H9 (cell line): Measurements from ENCODE around the gene FGR. TPM values are rescaled to one million over a fixed set of nuclear protein-coding genes. Genes with fewer than 3 reads are reported as not detected.
"Not testable (repeated sequence)": the region's sequence is repeated elsewhere in the genome, so short reads cannot be mapped to it uniquely, and the experiment has no call there.

Experiments used
- DNase-seq: peaks from one replicate; pipeline ENCODE4 v3.0.0-alpha.2; 2017
- H2AFZ ChIP-seq: one replicate; pipeline ENCODE4 v1.6.1; 2013; ENCODE audit warnings: mild to moderate bottlenecking, low read length, control low read depth, moderate library complexity
- H2AK5ac ChIP-seq: 2 replicates; pipeline ENCODE4 v1.6.1; 2013; ENCODE audit warnings: low read length, control low read depth, mixed read lengths; ENCODE audit not compliant: insufficient read length
- H2BK120ac ChIP-seq: one replicate; pipeline ENCODE4 v1.6.1; 2013; ENCODE audit warnings: low read depth, mild to moderate bottlenecking, low read length, control low read depth, inconsistent platforms; ENCODE audit not compliant: poor library complexity, severe bottlenecking
- H2BK12ac ChIP-seq: 2 replicates; pipeline ENCODE4 v1.6.1; 2013; ENCODE audit warnings: low read length, control low read depth, mixed read lengths, low read depth; ENCODE audit not compliant: insufficient read length
- H2BK15ac ChIP-seq: 2 replicates; pipeline ENCODE4 v1.6.1; 2013; ENCODE audit warnings: low read depth, low read length, control low read depth
- H2BK20ac ChIP-seq: one replicate; pipeline ENCODE4 v1.6.1; 2013; ENCODE audit warnings: low read depth, mild to moderate bottlenecking, low read length, control low read depth, inconsistent platforms; ENCODE audit not compliant: poor library complexity, severe bottlenecking
- H2BK5ac ChIP-seq: 2 replicates; pipeline ENCODE4 v1.6.1; 2013; ENCODE audit warnings: low read length, control low read depth, mixed read lengths; ENCODE audit not compliant: insufficient read length
- H3K14ac ChIP-seq: 2 replicates; pipeline ENCODE4 v1.6.1; 2013; ENCODE audit warnings: low read length, control low read depth; ENCODE audit not compliant: insufficient read depth
- H3K18ac ChIP-seq: 2 replicates; pipeline ENCODE4 v1.6.1; 2013; ENCODE audit warnings: low read depth, mild to moderate bottlenecking, mixed read lengths, low read length, control low read depth; ENCODE audit not compliant: insufficient read length
- H3K23ac ChIP-seq: 2 replicates; pipeline ENCODE4 v1.6.1; 2013; ENCODE audit warnings: low read length, control low read depth, mixed read lengths, low read depth; ENCODE audit not compliant: insufficient read length
- H3K23me2 ChIP-seq: 2 replicates; pipeline ENCODE4 v1.6.1; 2013; ENCODE audit warnings: low read depth, mild to moderate bottlenecking, mixed read lengths, low read length, control low read depth; ENCODE audit not compliant: insufficient read length, poor library complexity, severe bottlenecking
- H3K27ac ChIP-seq: 2 replicates; pipeline ENCODE4 v1.5.1; 2013; ENCODE audit warnings: low read length, control low read depth, mixed read lengths, low read depth; ENCODE audit not compliant: insufficient read length
- H3K27me3 ChIP-seq: 2 replicates; pipeline ENCODE4 v1.6.1; 2013; ENCODE audit warnings: low read length, control low read depth, inconsistent platforms; ENCODE audit not compliant: insufficient read depth
- H3K4ac ChIP-seq: 2 replicates; pipeline ENCODE4 v1.6.1; 2013; ENCODE audit warnings: low read depth, mild to moderate bottlenecking, control low read depth, inconsistent platforms, low read length, moderate library complexity
- H3K4me1 ChIP-seq: 2 replicates; pipeline ENCODE4 v1.6.1; 2013; ENCODE audit warnings: low read length, control low read depth, inconsistent platforms; ENCODE audit not compliant: insufficient read depth
- H3K4me2 ChIP-seq: 2 replicates; pipeline ENCODE4 v1.6.1; 2013; ENCODE audit warnings: low read length, control low read depth, mixed read lengths; ENCODE audit not compliant: insufficient read length, insufficient read depth
- H3K56ac ChIP-seq: 2 replicates; pipeline ENCODE4 v1.6.1; 2013; ENCODE audit warnings: low read depth, mild to moderate bottlenecking, mixed read lengths, low read length, control low read depth; ENCODE audit not compliant: insufficient read length
- H3K79me1 ChIP-seq: 2 replicates; pipeline ENCODE4 v1.6.1; 2013; ENCODE audit warnings: low read depth, mild to moderate bottlenecking, moderate library complexity, low read length, control low read depth, inconsistent platforms; ENCODE audit not compliant: insufficient read depth, poor library complexity, severe bottlenecking
- H3K79me2 ChIP-seq: 2 replicates; pipeline ENCODE4 v1.6.1; 2013; ENCODE audit warnings: low read length, control low read depth, inconsistent platforms; ENCODE audit not compliant: insufficient read depth
- H3K9ac ChIP-seq: 2 replicates; pipeline ENCODE4 v1.6.1; 2013; ENCODE audit warnings: low read length, control low read depth, mixed read lengths; ENCODE audit not compliant: insufficient read length; ENCODE audit errors: extremely low read depth
- H3K9me3 ChIP-seq: one replicate; pipeline ENCODE4 v1.6.1; 2013; ENCODE audit warnings: low read depth, low read length, inconsistent platforms; ENCODE audit not compliant: control insufficient read depth
- H3T11ph ChIP-seq: one replicate; pipeline ENCODE4 v1.6.1; 2013; ENCODE audit warnings: mild to moderate bottlenecking, low read length, control low read depth, inconsistent platforms
- H4K20me1 ChIP-seq: one replicate; pipeline ENCODE4 v1.6.1; 2013; ENCODE audit not compliant: control insufficient read depth, insufficient read length, insufficient read depth
- H4K5ac ChIP-seq: 2 replicates; pipeline ENCODE4 v1.6.1; 2013; ENCODE audit warnings: low read depth, mild to moderate bottlenecking, mixed read lengths, low read length, control low read depth; ENCODE audit not compliant: insufficient read length
- H4K8ac ChIP-seq: replicated peaks from 2 replicates; pipeline ENCODE4 v1.6.1; 2013; ENCODE audit warnings: low read length, control low read depth, mixed read lengths, low read depth; ENCODE audit not compliant: insufficient read length
- H4K91ac ChIP-seq: 2 replicates; pipeline ENCODE4 v1.6.1; 2013; ENCODE audit warnings: low read depth, mild to moderate bottlenecking, moderate library complexity, mixed read lengths, low read length, control low read depth; ENCODE audit not compliant: insufficient read length
- H3K27ac Mint-ChIP-seq, 3 experiments: 2 replicates in 2 of 3; 3 replicates in 1 of 3; pipeline ENCODE4 v1.8.0; 2020 to 2021; ENCODE audit warnings: mixed read lengths in 3 of 3, mild to moderate bottlenecking in 1 of 3, moderate library complexity in 1 of 3
- H3K27me3 Mint-ChIP-seq: 2 replicates; pipeline ENCODE4 v1.8.0; 2021; ENCODE audit warnings: low read depth, mild to moderate bottlenecking, moderate library complexity, mixed read lengths
- H3K36me3 Mint-ChIP-seq, 3 experiments: 2 replicates in 2 of 3; 3 replicates in 1 of 3; pipeline ENCODE4 v1.8.0; 2020 to 2021; ENCODE audit warnings: low read depth in 3 of 3, mixed read lengths in 3 of 3; ENCODE audit not compliant: insufficient read depth in 1 of 3
- H3K4me1 Mint-ChIP-seq, 2 experiments: 2 replicates each; pipeline ENCODE4 v1.8.0; 2020; ENCODE audit warnings: mixed read lengths in 2 of 2
- H3K4me3 Mint-ChIP-seq, 2 experiments: 2 replicates in 1 of 2; 3 replicates in 1 of 2; pipeline ENCODE4 v1.8.0; 2020 to 2021; ENCODE audit warnings: mild to moderate bottlenecking in 2 of 2, mixed read lengths in 2 of 2, moderate library complexity in 1 of 2
- H3K9me3 Mint-ChIP-seq, 2 experiments: 2 replicates in 1 of 2; 3 replicates in 1 of 2; pipeline ENCODE4 v1.8.0; 2020; ENCODE audit warnings: mild to moderate bottlenecking in 2 of 2, mixed read lengths in 2 of 2, moderate library complexity in 1 of 2
- WGBS: extraction: QIAGEN DNeasy Blood & Tissue Kit; methylation state at CpG from one replicate; pipeline ENCODE4 v1.1.7; 2013; ENCODE audit warnings: missing lambda C conversion rate, low lambda C conversion rate, mixed read lengths; ENCODE audit not compliant: insufficient read length; ENCODE audit errors: extremely low coverage; 5-methylcytosine and 5-hydroxymethylcytosine counted together
- total RNA-seq: library from RNA; stranded (reverse); gene quantifications from 2 replicates; pipeline ENCODE4 v1.2.1, GENCODE V29; 2021
- TF ChIP-seq, protein P1 (sequence below): fragments of 200-600 bp; sonication (generic); conservative IDR thresholded peaks from 3 replicates; pipeline ENCODE4 v1.8.0; 2021; ENCODE audit warnings: antibody characterized with exemption, mild to moderate bottlenecking

Gene FGR
- total RNA-seq, 1 experiment from 2014 or later, result not detected

DNA sequence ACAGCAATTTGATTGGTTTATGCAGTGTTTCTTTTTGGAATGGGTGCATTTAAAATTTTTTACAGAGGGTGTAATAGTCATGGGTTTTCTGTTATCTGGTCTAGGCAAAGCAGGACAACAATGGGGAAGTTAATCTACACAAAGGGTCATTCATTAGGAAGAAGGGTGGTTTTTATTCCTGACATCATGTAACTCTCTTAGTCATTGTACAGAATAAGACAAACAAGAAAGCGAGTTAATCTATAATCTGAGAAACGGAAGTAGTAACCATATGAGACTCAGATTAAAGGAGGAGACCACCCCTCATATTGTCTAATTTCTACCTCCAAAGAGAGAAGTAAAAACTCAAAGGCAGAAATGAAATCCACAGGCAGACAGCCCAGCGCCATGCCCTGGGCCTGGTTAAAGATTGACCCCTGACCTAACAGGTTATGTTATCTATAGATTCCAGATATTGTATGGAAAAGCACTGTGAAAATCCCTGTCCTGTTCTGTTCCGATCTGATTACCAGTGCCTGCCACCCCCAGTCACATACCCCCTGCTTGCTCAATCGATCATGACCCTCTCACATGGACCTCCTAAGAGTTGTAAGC lies 47.5 kb upstream of the FGR start:
- H3K14ac ChIP-seq, result no peak overlapping the region
- no peak overlapping the region for H3K9ac ChIP-seq
- H3K79me2 ChIP-seq, result no peaks in the 10 kb centered on the region
- H2BK5ac ChIP-seq, result no peak overlapping the region
- no peak overlapping the region for H3K27ac ChIP-seq
- H3K4me1 ChIP-seq, result no peaks in the 10 kb centered on the region
- no peaks in the 10 kb centered on the region for H3K9me3 ChIP-seq
- H2BK12ac ChIP-seq, result no peak overlapping the region
- peaks cover 9% of the 10 kb centered on the region for H3K27me3 Mint-ChIP-seq
- peaks cover 14 to 17% of the 10 kb centered on the region in 2 experiments for H3K4me1 Mint-ChIP-seq
- H3K27ac Mint-ChIP-seq, result no peak overlapping the region
- H2BK20ac ChIP-seq, result no peak overlapping the region
- H4K5ac ChIP-seq, result no peak overlapping the region
- H3K4ac ChIP-seq, result no peak overlapping the region
- no peak overlapping the region for H2BK120ac ChIP-seq
- H4K8ac ChIP-seq, result no peak overlapping the region
- H3K18ac ChIP-seq, result no peak overlapping the region
- no peaks in the 10 kb centered on the region for H4K20me1 ChIP-seq
- no peak overlapping the region for H2BK15ac ChIP-seq
- no peak overlapping the region for H3K4me3 Mint-ChIP-seq
- H2AK5ac ChIP-seq, result no peak overlapping the region
- no CpG with 5 or more reads among the region's 5 CpGs for WGBS
- no peak for DNase-seq
- no peak overlapping the region for H3T11ph ChIP-seq
- H3K36me3 Mint-ChIP-seq, result peaks cover 8 to 18% (median 17%) of the 10 kb centered on the region in 3 experiments
- no peak overlapping the region for H3K4me2 ChIP-seq
- H3K23me2 ChIP-seq, result no peaks in the 10 kb centered on the region
- no peak overlapping the region for H3K56ac ChIP-seq
- no peak overlapping the region for H4K91ac ChIP-seq
- no peaks in the 10 kb centered on the region for H3K79me1 ChIP-seq
- no peak overlapping the region for H2AFZ ChIP-seq
- TF ChIP-seq, protein P1, sequence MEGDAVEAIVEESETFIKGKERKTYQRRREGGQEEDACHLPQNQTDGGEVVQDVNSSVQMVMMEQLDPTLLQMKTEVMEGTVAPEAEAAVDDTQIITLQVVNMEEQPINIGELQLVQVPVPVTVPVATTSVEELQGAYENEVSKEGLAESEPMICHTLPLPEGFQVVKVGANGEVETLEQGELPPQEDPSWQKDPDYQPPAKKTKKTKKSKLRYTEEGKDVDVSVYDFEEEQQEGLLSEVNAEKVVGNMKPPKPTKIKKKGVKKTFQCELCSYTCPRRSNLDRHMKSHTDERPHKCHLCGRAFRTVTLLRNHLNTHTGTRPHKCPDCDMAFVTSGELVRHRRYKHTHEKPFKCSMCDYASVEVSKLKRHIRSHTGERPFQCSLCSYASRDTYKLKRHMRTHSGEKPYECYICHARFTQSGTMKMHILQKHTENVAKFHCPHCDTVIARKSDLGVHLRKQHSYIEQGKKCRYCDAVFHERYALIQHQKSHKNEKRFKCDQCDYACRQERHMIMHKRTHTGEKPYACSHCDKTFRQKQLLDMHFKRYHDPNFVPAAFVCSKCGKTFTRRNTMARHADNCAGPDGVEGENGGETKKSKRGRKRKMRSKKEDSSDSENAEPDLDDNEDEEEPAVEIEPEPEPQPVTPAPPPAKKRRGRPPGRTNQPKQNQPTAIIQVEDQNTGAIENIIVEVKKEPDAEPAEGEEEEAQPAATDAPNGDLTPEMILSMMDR, result no peak
- no peak overlapping the region for H3K23ac ChIP-seq
- H3K27me3 ChIP-seq, result no peaks in the 10 kb centered on the region
- H3K9me3 Mint-ChIP-seq, result peaks cover 41 to 51% of the 10 kb centered on the region in 2 experiments

DNA sequence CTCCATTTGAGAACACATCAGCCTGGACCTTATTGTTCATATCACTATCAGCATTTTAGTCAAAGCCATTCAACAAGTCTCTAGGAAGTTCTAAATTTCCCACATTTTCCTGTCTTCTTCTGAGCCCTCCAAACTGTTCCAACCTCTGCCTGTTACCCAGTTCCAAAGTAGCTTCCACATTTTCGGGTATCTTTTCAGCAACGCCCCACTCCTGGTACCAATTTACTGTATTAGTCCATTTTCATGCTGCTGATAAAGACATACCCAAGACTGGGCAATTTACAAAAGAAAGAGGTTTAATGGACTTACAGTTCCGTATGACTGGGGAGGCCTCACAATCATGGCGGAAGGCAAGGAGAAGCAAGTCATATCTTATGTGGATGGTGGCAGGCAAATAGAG lies 46.6 kb upstream of the FGR start:
- not testable (repeated sequence) for H2BK20ac ChIP-seq, H3K4ac ChIP-seq, H3K4me2 ChIP-seq, H3K9me3 ChIP-seq, H2BK12ac ChIP-seq, H3K14ac ChIP-seq, H3K27me3 Mint-ChIP-seq, H4K91ac ChIP-seq, H2AK5ac ChIP-seq, H3K18ac ChIP-seq, H3K4me3 Mint-ChIP-seq, DNase-seq, H3K27ac Mint-ChIP-seq, H4K5ac ChIP-seq, H2AFZ ChIP-seq, H3K79me1 ChIP-seq, H2BK120ac ChIP-seq, H3K4me1 ChIP-seq, H2BK5ac ChIP-seq, H3T11ph ChIP-seq, H3K27ac ChIP-seq, H3K23ac ChIP-seq, H4K20me1 ChIP-seq, H3K56ac ChIP-seq, H4K8ac ChIP-seq, H3K9ac ChIP-seq, H2BK15ac ChIP-seq, H3K23me2 ChIP-seq, H3K79me2 ChIP-seq, H3K27me3 ChIP-seq
- Mint-ChIP-seq H3K4me1 (peaks cover 8 to 10% of the 10 kb centered on the region in 2 experiments), H3K9me3 (peaks cover 41 to 51% of the 10 kb centered on the region in 2 experiments), H3K36me3 (peaks cover 8 to 18% (median 17%) of the 10 kb centered on the region in 3 experiments)
- WGBS, result no CpG with 5 or more reads among the region's 4 CpGs
